Stimulated activated effector memory CD8-positive, alpha-beta T cell treated with anti-CD3 and anti-CD28 coated beads, Interleukin-12 subunit alpha, Interleukin-12 subunit beta, amount 100 ng/mL, for 72 hours (primary cell): ENCODE measurements around the gene JAML.
"Not testable (repeated sequence)": the region's sequence is repeated elsewhere in the genome, so short reads cannot be mapped to it uniquely, and the experiment has no call there.

Experiments used
- ATAC-seq: fragments of 150-1000 bp; cut with Tn5 transposase; 2 replicates; pipeline ENCODE4 v1.10.0; 2021
- DNase-seq, 2 donors: peaks; one replicate each; pipeline ENCODE4 v3.0.0; 2021 to 2022; ENCODE audit warnings: low spot score in 2 of 2
- H3K27ac Mint-ChIP-seq: one replicate; pipeline ENCODE4 v1.8.0; 2022; ENCODE audit warnings: mild to moderate bottlenecking, mixed read lengths
- H3K36me3 Mint-ChIP-seq: one replicate; pipeline ENCODE4 v1.8.0; 2022; ENCODE audit warnings: mild to moderate bottlenecking, mixed read lengths
- H3K4me1 Mint-ChIP-seq: one replicate; pipeline ENCODE4 v1.8.0; 2022; ENCODE audit warnings: mixed read lengths
- H3K4me3 Mint-ChIP-seq: one replicate; pipeline ENCODE4 v1.8.0; 2022; ENCODE audit warnings: mild to moderate bottlenecking, mixed read lengths
- H3K9me3 Mint-ChIP-seq: one replicate; pipeline ENCODE4 v1.8.0; 2022; ENCODE audit warnings: mixed read lengths

JAML gene

GRCh38 chr11:118200497-118200896 lies 24.3 kb downstream of the JAML start:
- ATAC-seq (no peak), DNase-seq (peak in 1 of 2 donors; percentile 57)
- H3K4me3 Mint-ChIP-seq = no peak overlapping the region
- H3K27ac Mint-ChIP-seq = no peak overlapping the region
- no peaks in the 10 kb centered on the region for H3K36me3 Mint-ChIP-seq
- no peaks in the 10 kb centered on the region for H3K9me3 Mint-ChIP-seq
- H3K4me1 Mint-ChIP-seq = peaks cover 9% of the 10 kb centered on the region

DNA sequence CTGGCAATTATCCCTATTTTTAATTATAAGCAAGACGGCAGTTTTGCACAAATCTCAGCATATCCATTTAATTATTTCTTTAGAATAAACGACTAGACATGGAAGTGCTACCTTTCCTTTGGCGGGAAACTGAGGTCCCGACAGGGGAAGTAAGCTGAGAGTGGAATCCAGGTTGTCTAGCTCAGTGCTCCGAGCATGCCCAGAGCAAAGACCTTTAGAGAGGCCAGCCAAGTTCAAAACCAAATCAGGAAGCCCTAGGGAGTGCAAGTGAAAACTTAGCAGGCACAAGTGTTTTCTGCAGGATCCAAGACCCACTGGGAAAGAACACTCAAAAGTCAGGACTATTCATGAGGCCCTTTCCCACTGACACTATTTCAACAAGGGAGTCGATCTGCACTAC lies 25.7 kb downstream of the JAML start:
- Mint-ChIP-seq H3K4me1 (peaks cover 10% of the 10 kb centered on the region), H3K4me3 (no peak overlapping the region), H3K36me3 (no peaks in the 10 kb centered on the region), H3K9me3 (no peaks in the 10 kb centered on the region), H3K27ac (no peak overlapping the region)
- ATAC-seq (no peak), DNase-seq (no peak)

DNA sequence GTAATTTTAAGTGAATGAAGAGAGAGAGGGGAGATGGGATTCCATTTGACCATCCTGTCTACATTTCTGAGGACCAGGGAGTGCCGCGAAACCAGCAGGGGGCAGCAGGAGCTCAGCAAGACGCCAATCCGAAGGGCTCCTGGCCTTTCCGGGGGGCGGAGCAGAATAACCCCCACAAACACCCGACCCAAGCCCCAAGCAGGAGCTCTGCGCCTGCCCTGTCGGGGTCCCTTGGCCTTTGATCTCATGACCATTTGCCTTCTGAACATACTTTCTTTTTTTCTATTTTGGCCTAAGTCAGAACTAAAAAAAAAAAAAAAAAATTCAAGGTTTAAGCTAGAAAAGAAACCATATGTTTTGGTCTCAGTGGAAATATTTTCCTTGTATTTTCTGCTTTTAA lies 26.4 kb downstream of the JAML start:
- H3K4me3 Mint-ChIP-seq = no peak overlapping the region

DNA sequence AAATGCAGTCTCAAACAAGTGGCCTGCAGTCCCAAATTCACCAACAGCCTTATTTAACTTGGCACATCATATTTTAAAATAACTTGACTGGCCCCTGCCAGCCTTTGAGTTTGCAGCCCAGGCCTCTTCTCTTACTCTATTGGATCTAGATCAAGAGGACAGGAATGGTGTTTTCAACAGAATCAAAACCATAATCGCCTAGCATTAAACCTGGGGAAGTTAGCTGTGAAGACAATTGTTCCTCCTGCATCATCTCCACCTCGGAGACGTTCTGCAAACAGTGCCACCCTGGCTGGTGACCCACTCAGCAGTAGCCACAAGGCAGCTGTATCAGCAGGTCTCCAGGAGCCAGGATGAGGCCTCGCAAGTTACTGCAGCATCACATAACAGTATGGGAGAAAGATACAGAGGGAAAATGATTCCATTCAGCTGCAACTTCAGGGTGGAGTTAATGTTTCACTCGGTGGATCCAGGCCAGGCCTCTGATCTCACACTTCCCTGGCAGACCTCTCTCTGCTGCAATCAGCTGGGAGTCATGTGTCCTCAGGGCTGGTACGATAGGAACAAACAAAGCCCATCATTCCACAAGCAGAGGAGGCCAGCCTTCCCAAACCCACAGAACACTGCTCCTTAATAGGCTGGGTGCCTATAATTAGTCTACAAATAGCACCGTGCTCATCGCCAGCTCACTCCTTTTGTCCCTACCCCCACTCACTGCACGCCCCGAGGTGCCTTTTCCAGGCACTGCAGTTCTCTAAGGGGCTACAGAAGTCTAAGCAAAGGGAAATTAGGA lies 29.8 kb downstream of the JAML start:
- ATAC-seq (no peak), DNase-seq (no peak)
- H3K4me3 Mint-ChIP-seq = no peak overlapping the region
- H3K4me1 Mint-ChIP-seq = peaks cover 14% of the 10 kb centered on the region
- H3K9me3 Mint-ChIP-seq = no peaks in the 10 kb centered on the region
- no peaks in the 10 kb centered on the region for H3K36me3 Mint-ChIP-seq
- peak overlapping the region; percentile 44 for H3K27ac Mint-ChIP-seq

More for the DNA sequence above, 26.4 kb downstream of the JAML start:
- Mint-ChIP-seq H3K36me3 (no peaks in the 10 kb centered on the region), H3K4me1 (peaks cover 14% of the 10 kb centered on the region), H3K9me3 (no peaks in the 10 kb centered on the region), H3K27ac (no peak overlapping the region)
- DNase-seq (peak; percentile 72 to 90), ATAC-seq (peak; percentile 42)

DNA sequence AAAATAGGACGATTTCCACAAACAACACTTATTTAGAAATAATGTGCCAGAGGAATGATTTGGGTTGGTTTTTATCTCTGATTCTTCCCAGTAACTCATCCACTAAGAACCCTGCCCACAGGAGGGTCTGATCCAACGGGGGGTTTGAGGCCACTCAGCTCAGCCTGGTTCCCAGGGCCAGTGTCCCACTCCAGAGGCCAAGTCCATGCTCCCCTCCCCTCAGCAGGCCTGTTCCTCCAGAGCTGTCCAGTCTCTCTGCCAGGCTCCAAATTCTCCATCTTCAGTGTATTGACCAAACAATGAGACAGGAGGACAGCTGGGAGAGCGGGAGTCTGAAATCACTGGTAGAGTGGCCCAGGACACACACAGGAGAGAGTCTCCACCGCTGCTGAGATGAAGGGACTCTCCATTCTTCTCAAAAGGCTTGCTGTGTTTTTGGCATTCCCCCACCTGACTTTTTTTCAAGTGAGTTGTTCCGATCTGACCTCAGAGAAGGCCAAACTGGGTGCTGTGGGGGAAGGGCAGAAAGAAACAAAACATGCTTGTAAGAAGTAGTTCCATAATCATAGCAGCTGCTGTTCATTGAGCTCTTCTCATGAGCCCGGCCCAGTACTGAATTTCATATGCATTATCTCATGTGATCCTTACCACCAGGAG lies 30.8 kb downstream of the JAML start:
- DNase-seq = no peak
- no peak overlapping the region for H3K4me3 Mint-ChIP-seq
- H3K4me1 Mint-ChIP-seq = peaks cover 12% of the 10 kb centered on the region
- H3K9me3 Mint-ChIP-seq = no peaks in the 10 kb centered on the region
- H3K36me3 Mint-ChIP-seq = no peaks in the 10 kb centered on the region
- H3K27ac Mint-ChIP-seq = peak overlapping the region; percentile 44
- ATAC-seq = no peak

DNA sequence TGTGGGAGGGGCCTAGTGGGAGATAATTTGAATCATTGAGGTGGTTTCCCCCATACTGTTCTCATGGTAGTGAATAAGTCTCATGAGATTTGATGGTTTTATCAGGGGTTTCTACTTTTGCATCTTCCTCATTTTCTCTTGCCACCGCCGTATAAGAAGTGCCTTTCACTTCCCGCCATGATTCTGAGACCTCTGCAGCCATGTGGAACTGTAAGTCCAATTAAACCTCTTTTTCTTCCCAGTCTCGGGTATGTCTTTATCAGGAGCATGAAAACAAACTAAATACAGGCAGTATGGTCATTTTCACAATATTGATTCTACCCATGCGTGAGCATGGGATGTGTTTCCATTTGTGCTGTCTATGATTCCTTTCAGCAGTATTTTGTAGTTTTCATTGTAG lies 32.0 kb downstream of the JAML start:
- DNase-seq, H3K4me3 Mint-ChIP-seq, H3K9me3 Mint-ChIP-seq, H3K36me3 Mint-ChIP-seq, ATAC-seq, H3K4me1 Mint-ChIP-seq: not testable (repeated sequence)
- H3K27ac Mint-ChIP-seq = peak overlapping the region; percentile 44

DNA sequence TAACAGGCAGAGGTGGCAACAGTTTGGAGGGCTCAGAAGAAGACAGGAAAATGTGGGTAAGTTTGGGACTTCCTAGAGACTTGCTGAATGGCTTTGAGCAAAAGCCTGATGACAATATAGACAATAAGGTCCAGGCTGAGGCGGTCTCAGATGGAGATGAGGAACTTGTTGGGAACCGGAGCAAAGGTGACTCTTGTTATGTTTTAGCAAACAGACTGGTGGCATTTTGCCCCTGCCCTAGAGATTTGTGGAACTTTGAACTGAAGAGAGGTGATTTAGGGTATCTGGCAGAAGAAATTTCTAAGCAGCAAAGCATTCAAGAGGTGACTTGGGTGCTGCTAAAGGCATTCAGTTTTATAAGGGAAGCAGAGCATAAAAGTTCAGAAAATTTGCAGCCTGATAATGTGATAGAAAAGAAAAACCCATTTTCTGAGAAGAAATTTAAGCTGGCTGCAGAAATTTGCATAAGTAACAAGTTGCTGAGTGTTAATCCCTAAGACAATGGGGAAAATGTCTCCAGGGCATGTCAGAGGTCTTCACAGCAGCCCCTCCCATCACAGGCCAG lies 33.8 kb downstream of the JAML start:
- H3K36me3 Mint-ChIP-seq, H3K9me3 Mint-ChIP-seq, H3K4me1 Mint-ChIP-seq, DNase-seq, ATAC-seq, H3K27ac Mint-ChIP-seq, H3K4me3 Mint-ChIP-seq: not testable (repeated sequence)

DNA sequence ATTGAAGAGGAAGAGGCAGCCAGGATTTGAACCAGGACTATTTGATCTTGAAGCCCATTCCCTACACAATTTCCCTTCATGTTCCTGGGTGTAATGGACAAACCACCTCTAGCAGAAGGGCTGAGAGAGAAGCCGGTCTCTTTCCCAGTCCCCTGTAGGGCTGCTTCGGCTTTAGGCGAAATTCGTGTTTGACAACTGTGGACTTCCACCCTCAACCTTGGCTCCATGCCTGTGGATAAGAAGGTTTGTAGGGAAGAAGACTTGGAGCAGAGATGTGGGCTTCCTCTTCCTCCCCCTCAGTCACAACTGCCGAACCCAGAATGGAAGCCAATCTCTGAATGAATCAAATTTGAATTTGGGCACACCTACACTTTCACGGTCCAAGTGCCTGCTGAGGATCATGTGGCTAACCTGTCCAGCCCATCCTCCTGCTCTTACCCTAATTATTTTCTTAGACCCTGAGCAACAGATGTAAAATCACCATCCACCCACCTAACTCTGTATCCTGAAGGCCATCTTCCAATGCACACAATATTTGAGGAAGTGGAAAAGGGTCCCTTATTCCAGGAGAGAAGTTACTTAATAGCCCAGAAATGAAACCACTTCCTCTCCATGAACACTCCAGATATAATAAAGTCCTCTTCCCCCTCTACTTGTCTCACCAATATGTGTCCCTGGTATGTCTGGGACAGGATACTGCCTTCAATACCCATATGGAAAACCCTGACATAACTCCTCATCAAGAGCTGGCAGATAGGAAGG lies 38.3 kb downstream of the JAML start:
- H3K4me3 Mint-ChIP-seq = no peak overlapping the region
- H3K36me3 Mint-ChIP-seq = no peaks in the 10 kb centered on the region
- ATAC-seq (no peak), DNase-seq (no peak)
- H3K27ac Mint-ChIP-seq = no peak overlapping the region
- no peaks in the 10 kb centered on the region for H3K9me3 Mint-ChIP-seq
- no peaks in the 10 kb centered on the region for H3K4me1 Mint-ChIP-seq

- no peak overlapping the region for H3K27ac Mint-ChIP-seq
- ATAC-seq (no peak), DNase-seq (no peak)
Measured at GRCh38 chr11:118184784-118185579, 39.8 kb downstream of the JAML start.

GRCh38 chr11:118183691-118184090 lies 41.1 kb downstream of the JAML start:
- H3K4me3 Mint-ChIP-seq, ATAC-seq, DNase-seq, H3K36me3 Mint-ChIP-seq, H3K9me3 Mint-ChIP-seq, H3K27ac Mint-ChIP-seq, H3K4me1 Mint-ChIP-seq: not testable (repeated sequence)

More at GRCh38 chr11:118184784-118185579, 39.8 kb downstream of the JAML start:
- Mint-ChIP-seq H3K9me3 (no peaks in the 10 kb centered on the region), H3K4me1 (no peaks in the 10 kb centered on the region), H3K4me3 (no peak overlapping the region), H3K36me3 (no peaks in the 10 kb centered on the region)

DNA sequence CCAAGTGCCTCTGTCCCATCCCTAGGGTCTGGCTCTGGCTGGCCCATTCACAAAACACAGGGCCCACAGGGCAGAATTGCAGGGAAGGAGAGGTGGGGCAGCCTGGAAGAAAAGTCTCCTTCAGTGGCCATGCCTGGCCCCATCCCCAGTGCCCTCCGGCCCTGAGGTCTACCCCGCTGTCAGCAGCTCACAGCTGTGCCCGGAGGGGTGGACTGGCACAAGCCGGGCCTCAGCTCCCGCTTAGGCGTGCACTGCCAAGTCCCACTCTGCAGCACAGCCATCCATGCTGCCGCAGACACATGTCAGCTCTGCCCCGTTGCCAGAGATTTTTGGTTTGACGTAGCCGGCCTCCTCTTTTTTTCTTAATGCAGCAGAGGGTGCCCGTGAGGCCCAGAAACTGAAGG lies 44.5 kb downstream of the JAML start:
- Mint-ChIP-seq H3K27ac (no peak overlapping the region), H3K4me1 (peaks cover 8% of the 10 kb centered on the region)
- DNase-seq = no peak

DNA sequence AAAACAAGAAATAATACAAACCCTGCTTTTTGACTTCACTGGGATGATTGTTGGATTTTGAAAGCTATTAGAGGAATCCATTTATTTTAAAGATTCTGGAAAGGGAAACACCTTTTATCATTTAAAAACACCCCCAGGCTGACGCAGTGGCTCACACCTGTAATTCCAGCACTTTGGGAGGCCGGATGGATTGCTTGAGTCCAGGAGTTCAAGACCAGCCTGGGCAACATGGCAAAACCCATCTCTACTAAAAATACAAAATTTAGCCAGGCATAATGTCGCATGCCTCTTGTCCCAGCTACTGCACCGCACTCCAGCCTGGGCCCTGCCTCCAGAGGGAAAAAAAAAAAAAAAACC lies 48.1 kb downstream of the JAML start:
- Mint-ChIP-seq H3K9me3 (no peaks in the 10 kb centered on the region), H3K27ac (no peak overlapping the region), H3K4me1 (peaks cover 10% of the 10 kb centered on the region), H3K36me3 (no peaks in the 10 kb centered on the region), H3K4me3 (no peak overlapping the region)
- ATAC-seq (no peak), DNase-seq (no peak)

More for the DNA sequence above, 44.5 kb downstream of the JAML start:
- Mint-ChIP-seq H3K36me3 (no peaks in the 10 kb centered on the region), H3K9me3 (no peaks in the 10 kb centered on the region), H3K4me3 (no peak overlapping the region)
- ATAC-seq = peak; percentile 34

- no peak for DNase-seq
Measured at GRCh38 chr11:118175993-118176777, 48.6 kb downstream of the JAML start, which contains the start of gene SCN2B. SCN2B (minus strand) TSS chr11:118176639; CDS start chr11:118176431, 208 bp downstream.

More at GRCh38 chr11:118175993-118176777, 48.6 kb downstream of the JAML start, which contains the start of gene SCN2B:
- no peaks in the 10 kb centered on the region for H3K9me3 Mint-ChIP-seq
- no peak within 1 kb of the TSS for H3K27ac Mint-ChIP-seq
- no peak within 1 kb of the TSS for H3K4me3 Mint-ChIP-seq
- H3K36me3 Mint-ChIP-seq = no peaks in the 10 kb centered on the region
- no peak for ATAC-seq
- peaks cover 13% of the 10 kb centered on the region for H3K4me1 Mint-ChIP-seq
